Skeletal muscle tissue (tissue), 4 donors: ENCODE measurements around the gene NUP88. TPM values are rescaled to one million over a fixed set of nuclear protein-coding genes. Genes with fewer than 3 reads are reported as not detected.

Source experiments
- H3K27ac ChIP-seq: one replicate; pipeline ENCODE4 v1.7.0; 2013; ENCODE audit warnings: mild to moderate bottlenecking, low read depth, low read length, inconsistent platforms
- H3K27me3 ChIP-seq, 3 donors: one replicate each; pipeline ENCODE4 v1.7.0; 2013; ENCODE audit warnings: low read length in 3 of 3; ENCODE audit not compliant: control insufficient read depth in 3 of 3, insufficient read depth in 3 of 3
- H3K36me3 ChIP-seq, 3 donors: one replicate each; pipeline ENCODE4 v1.7.0; 2013; ENCODE audit warnings: low read length in 3 of 3; ENCODE audit not compliant: control insufficient read depth in 3 of 3, insufficient read depth in 3 of 3
- H3K4me1 ChIP-seq, 3 donors: one replicate each; pipeline ENCODE4 v1.7.0; 2013; ENCODE audit warnings: low read length in 3 of 3, mild to moderate bottlenecking in 3 of 3; ENCODE audit not compliant: control insufficient read depth in 3 of 3, insufficient read depth in 3 of 3
- H3K4me3 ChIP-seq, 3 donors: one replicate each; pipeline ENCODE4 v1.7.0; 2013; ENCODE audit warnings: low read length in 3 of 3
- H3K9ac ChIP-seq, 3 donors: one replicate each; pipeline ENCODE4 v1.7.0; 2013; ENCODE audit warnings: low read length in 3 of 3, mild to moderate bottlenecking in 3 of 3, moderate library complexity in 2 of 3, low read depth in 1 of 3
- H3K9me3 ChIP-seq, 3 donors: one replicate each; pipeline ENCODE4 v1.7.0; 2013; ENCODE audit warnings: low read length in 3 of 3; ENCODE audit not compliant: control insufficient read depth in 3 of 3
- total RNA-seq: library from RNA; depleted of rRNA; stranded (reverse); fragments of >200 nt; gene quantifications from one replicate; pipeline ENCODE4 v1.2.3, GENCODE V29; 2014
- donor health status: Osteomylitis.

Gene NUP88
- 46.4 TPM for total RNA-seq

GRCh38 chr17:5419356-5419958 is at the start of gene NUP88:
Gene NUP88 (minus strand): TSS chr17:5419662. CDS start chr17:5419650, 12 bp downstream.
- Histone ChIP-seq H3K4me3 (peak within 1 kb of the TSS; percentile 84 to 98 (median 95)), H3K27ac (peak within 1 kb of the TSS; percentile 87), H3K9ac (peak within 1 kb of the TSS; percentile 87 to 94 (median 93)), H3K36me3 (peaks cover 13 to 34% (median 34%) of the 10 kb centered on the region in 3 donors), H3K27me3 (no peaks in the 10 kb centered on the region), H3K4me1 (peaks cover 21 to 30% (median 28%) of the 10 kb centered on the region in 3 donors), H3K9me3 (no peaks in the 10 kb centered on the region)

DNA sequence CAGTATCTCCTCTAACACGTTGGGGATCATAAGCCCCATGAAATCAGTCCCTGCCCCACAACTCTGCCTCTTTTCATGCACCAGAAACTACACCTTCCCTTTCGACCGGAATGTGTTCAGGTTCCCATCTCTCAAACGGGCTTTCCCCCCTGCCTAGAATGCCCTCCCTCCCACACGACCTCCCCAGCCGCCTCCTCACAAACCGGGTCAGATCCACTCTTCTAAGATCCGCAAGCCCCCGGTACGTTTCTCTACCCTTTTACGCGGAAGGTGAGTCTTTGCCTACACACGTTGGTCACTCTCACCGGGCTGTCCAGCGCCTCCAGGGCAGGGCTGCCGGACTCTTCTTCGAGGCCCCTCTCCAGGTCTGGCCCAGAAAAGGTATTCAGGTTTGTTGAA is 48.6 kb upstream of the NUP88 start:
- peak overlapping the region; percentile 79 to 90 (median 84) for H3K9ac ChIP-seq
- no peaks in the 10 kb centered on the region for H3K27me3 ChIP-seq
- no peaks in the 10 kb centered on the region for H3K9me3 ChIP-seq
- peaks cover 0 to 8% (median 8%) of the 10 kb centered on the region in 3 donors for H3K36me3 ChIP-seq
- peaks cover 9 to 17% (median 16%) of the 10 kb centered on the region in 3 donors for H3K4me1 ChIP-seq
- H3K27ac ChIP-seq: peak overlapping the region; percentile 49
- H3K4me3 ChIP-seq: peak overlapping the region; percentile 84 to 90 (median 85)

GRCh38 chr17:5467416-5467815 is 48.0 kb upstream of the NUP88 start:
- peak overlapping the region; percentile 84 to 90 (median 85) for H3K4me3 ChIP-seq
- no peaks in the 10 kb centered on the region for H3K27me3 ChIP-seq
- peak overlapping the region; percentile 39 to 84 (median 79) for H3K9ac ChIP-seq
- H3K4me1 ChIP-seq: peaks cover 10 to 19% (median 17%) of the 10 kb centered on the region in 3 donors
- H3K36me3 ChIP-seq: peaks cover 0 to 7% (median 6%) of the 10 kb centered on the region in 3 donors
- H3K27ac ChIP-seq: no peak overlapping the region
- no peaks in the 10 kb centered on the region for H3K9me3 ChIP-seq

- Histone ChIP-seq H3K9me3 (no peaks in the 10 kb centered on the region), H3K27ac (no peak overlapping the region), H3K9ac (no peak overlapping the region), H3K4me3 (no peak overlapping the region), H3K36me3 (no peaks in the 10 kb centered on the region), H3K4me1 (peaks cover 14 to 23% (median 17%) of the 10 kb centered on the region in 3 donors), H3K27me3 (no peaks in the 10 kb centered on the region)
These were observed 46.8 kb upstream of the NUP88 start for GRCh38 chr17:5466295-5466694.

DNA sequence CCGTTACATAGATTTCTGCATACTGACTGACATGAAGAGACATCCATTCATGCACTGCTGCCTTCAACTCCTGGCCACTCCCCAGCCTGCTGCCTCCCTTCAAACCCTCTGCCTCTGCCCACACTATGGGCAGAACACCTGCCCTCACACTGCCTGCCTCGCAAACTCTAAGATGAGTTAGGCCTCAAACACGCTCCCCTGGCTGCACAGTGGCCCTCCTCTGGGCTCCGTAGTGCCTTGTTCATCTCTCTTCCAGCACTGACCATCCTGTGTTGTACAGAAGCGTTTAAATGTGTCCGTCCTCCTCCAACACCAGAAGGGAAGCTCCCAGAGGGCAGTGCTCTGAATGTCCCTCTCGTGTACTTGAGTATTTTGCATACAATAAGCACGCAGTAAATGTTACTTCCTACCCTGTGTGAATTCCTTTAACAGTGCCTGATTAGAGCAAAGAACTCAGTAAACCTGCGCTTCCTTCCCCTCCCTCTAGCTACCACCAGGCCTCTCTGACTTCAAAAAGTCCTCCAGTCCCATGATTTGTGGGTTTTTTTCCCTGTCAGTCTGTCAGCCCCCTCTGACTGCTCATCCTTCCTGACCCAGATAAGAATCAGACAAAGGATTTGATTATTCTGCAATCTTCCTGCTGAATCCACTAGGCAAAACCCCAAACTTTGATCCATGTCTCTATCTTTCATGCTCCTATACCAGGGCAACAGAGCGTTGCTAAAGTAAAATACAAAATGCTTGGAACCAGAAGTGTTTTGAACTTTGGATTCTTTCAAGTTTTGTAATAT is 45.5 kb upstream of the NUP88 start:
- Histone ChIP-seq H3K4me1 (peaks cover 14 to 23% (median 17%) of the 10 kb centered on the region in 3 donors), H3K9me3 (no peaks in the 10 kb centered on the region), H3K27ac (no peak overlapping the region), H3K27me3 (no peaks in the 10 kb centered on the region), H3K4me3 (no peak overlapping the region), H3K9ac (no peak overlapping the region), H3K36me3 (peaks cover 4 to 7% (median 4%) of the 10 kb centered on the region in 3 donors)

GRCh38 chr17:5446786-5447185 is 27.3 kb upstream of the NUP88 start:
- Histone ChIP-seq H3K9ac (no peak overlapping the region), H3K4me3 (no peak overlapping the region), H3K9me3 (no peaks in the 10 kb centered on the region), H3K27ac (no peak overlapping the region), H3K36me3 (peaks cover 42 to 55% (median 55%) of the 10 kb centered on the region in 3 donors), H3K27me3 (no peaks in the 10 kb centered on the region), H3K4me1 (no peaks in the 10 kb centered on the region)

GRCh38 chr17:5444209-5444608 is 24.7 kb upstream of the NUP88 start:
- H3K27me3 ChIP-seq: no peaks in the 10 kb centered on the region
- no peak overlapping the region for H3K9ac ChIP-seq
- H3K9me3 ChIP-seq: no peaks in the 10 kb centered on the region
- no peak overlapping the region for H3K27ac ChIP-seq
- no peak overlapping the region for H3K4me3 ChIP-seq
- peaks cover 37 to 44% (median 43%) of the 10 kb centered on the region in 3 donors for H3K36me3 ChIP-seq
- H3K4me1 ChIP-seq: peaks cover 4 to 5% (median 4%) of the 10 kb centered on the region in 3 donors

DNA sequence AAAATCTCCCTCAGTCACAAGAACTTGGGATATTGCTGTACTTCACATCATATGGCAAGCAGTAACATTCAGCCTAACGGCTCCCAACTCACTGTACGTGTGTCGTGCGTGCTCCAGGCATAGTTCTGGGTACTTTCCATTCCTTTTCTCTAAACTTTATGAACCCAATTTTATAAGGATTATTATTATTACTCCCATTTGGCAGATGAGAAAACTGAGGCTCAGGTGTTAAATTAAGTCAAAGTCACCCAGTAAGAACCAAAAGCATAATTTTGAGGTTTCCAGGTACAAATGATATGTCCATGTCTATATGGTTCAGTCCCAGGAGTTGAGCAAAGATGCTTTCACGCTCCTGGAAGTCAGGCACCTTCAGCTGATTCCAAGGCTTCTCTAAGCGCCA is 24.3 kb upstream of the NUP88 start:
- no peak overlapping the region for H3K27ac ChIP-seq
- H3K4me1 ChIP-seq: peaks cover 4 to 6% (median 5%) of the 10 kb centered on the region in 3 donors
- no peaks in the 10 kb centered on the region for H3K9me3 ChIP-seq
- H3K27me3 ChIP-seq: no peaks in the 10 kb centered on the region
- peaks cover 35 to 42% (median 40%) of the 10 kb centered on the region in 3 donors for H3K36me3 ChIP-seq
- H3K9ac ChIP-seq: no peak overlapping the region
- H3K4me3 ChIP-seq: no peak overlapping the region

DNA sequence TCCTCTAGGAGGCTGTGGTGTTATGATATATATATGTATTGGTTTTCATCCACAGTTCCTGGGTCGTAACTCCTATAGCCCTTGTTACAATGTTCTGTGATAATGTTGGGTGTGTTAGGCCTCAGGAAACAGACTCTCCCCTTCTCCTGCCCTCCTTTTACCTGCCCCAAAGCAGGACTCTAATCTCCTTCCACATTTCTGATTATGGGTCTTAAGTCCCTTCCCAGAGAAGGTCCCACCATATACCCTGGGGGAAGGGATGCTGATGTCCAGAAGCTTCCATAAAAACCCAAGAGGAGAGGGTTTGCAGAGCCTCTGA is 19.9 kb upstream of the NUP88 start:
- no peaks in the 10 kb centered on the region for H3K9me3 ChIP-seq
- H3K27ac ChIP-seq: peak overlapping the region; percentile 76
- peaks cover 4 to 18% (median 15%) of the 10 kb centered on the region in 3 donors for H3K4me1 ChIP-seq
- H3K4me3 ChIP-seq: peak overlapping the region; percentile 72 to 97 (median 89)
- no peaks in the 10 kb centered on the region for H3K27me3 ChIP-seq
- peaks cover 23 to 35% (median 35%) of the 10 kb centered on the region in 3 donors for H3K36me3 ChIP-seq
- H3K9ac ChIP-seq: peak overlapping the region; percentile 80 to 92 (median 84)
